Breast epithelium (tissue), 3 donors: ENCODE measurements around the gene HDAC10.

Experiments
- CTCF ChIP-seq, 3 donors: fragments of 450-650 bp; IDR thresholded peaks; one replicate each; pipeline ENCODE4 v1.5.1; 2016 to 2017; ENCODE audit warnings: antibody characterized with exemption in 3 of 3, mild to moderate bottlenecking in 3 of 3, moderate library complexity in 3 of 3
- POLR2A ChIP-seq: fragments of 450-650 bp; IDR thresholded peaks from one replicate; pipeline ENCODE4 v1.6.1; 2016; ENCODE audit warnings: antibody characterized with exemption, mild to moderate bottlenecking, moderate library complexity
- POLR2AphosphoS5 ChIP-seq, 3 donors: sonication (generic); formaldehyde crosslinking; IDR thresholded peaks; one replicate each; pipeline ENCODE4 v1.6.1; 2017; ENCODE audit warnings: antibody characterized with exemption in 3 of 3

- TF ChIP-seq POLR2A, result no peak
- no peak for TF ChIP-seq CTCF (IDR thresholded peaks at IDR 0.05)
- no peak for TF ChIP-seq POLR2AphosphoS5 (IDR thresholded peaks at IDR 0.05)
Measured at GRCh38 chr22:50289942-50290630, 39.0 kb upstream of the HDAC10 start.
